NCI-H187 (cell line): ENCODE results near the gene PTGES.
"Not testable (repeated sequence)": the region's sequence is repeated elsewhere in the genome, so short reads cannot be mapped to it uniquely, and the experiment has no call there.

Source experiments
- DNase-seq, 2 experiments: peaks; one replicate each; lab custom pipeline; 2025; lab: John Stamatoyannopoulos, UW

Gene PTGES

GRCh38 chr9:129770741-129771140 is 17.9 kb upstream of the PTGES start:
- DNase-seq: no peak

GRCh38 chr9:129769669-129770068 is 16.8 kb upstream of the PTGES start:
- DNase-seq: no peak

GRCh38 chr9:129768486-129768885 is 15.6 kb upstream of the PTGES start:
- DNase-seq: no peak

GRCh38 chr9:129765764-129766317 is 13.0 kb upstream of the PTGES start:
- no peak for DNase-seq

GRCh38 chr9:129762985-129763926 is 10.4 kb upstream of the PTGES start:
- no peak for DNase-seq

- not testable (repeated sequence) for DNase-seq
Observed at GRCh38 chr9:129762370-129762984, 9.6 kb upstream of the PTGES start.

GRCh38 chr9:129761901-129762369 is 9.1 kb upstream of the PTGES start:
- no peak for DNase-seq

- no peak for DNase-seq
Observed at GRCh38 chr9:129761293-129761900, 8.6 kb upstream of the PTGES start.

- not testable (repeated sequence) for DNase-seq
Observed at GRCh38 chr9:129760784-129761183, 7.9 kb upstream of the PTGES start.

- DNase-seq: no peak
Observed at GRCh38 chr9:129759804-129760502, 7.1 kb upstream of the PTGES start.

GRCh38 chr9:129759319-129759718 is 6.5 kb upstream of the PTGES start:
- no peak for DNase-seq

GRCh38 chr9:129757045-129757444 is 4.2 kb upstream of the PTGES start:
- DNase-seq: no peak

- DNase-seq: no peak
Observed at GRCh38 chr9:129756191-129756590, 3.3 kb upstream of the PTGES start.

GRCh38 chr9:129755151-129755550 is 2.3 kb upstream of the PTGES start:
- DNase-seq: no peak

- no peak for DNase-seq
Observed at GRCh38 chr9:129751841-129752801, 721 bp downstream of the PTGES start.

GRCh38 chr9:129750013-129750638 is 2.7 kb downstream of the PTGES start:
- DNase-seq: no peak

- DNase-seq: no peak
Observed at GRCh38 chr9:129749575-129749974, 3.3 kb downstream of the PTGES start.

GRCh38 chr9:129749052-129749451 is 3.8 kb downstream of the PTGES start:
- not testable (repeated sequence) for DNase-seq

GRCh38 chr9:129748249-129748648 is 4.6 kb downstream of the PTGES start:
- no peak for DNase-seq
